T-helper 2 cell treated with Interferon-gamma antibody and Interleukin-4, amounts not matched to agents 5 μg/mL and 100 μg/mL, for 36 hours (primary cell): ENCODE results near the gene MTA2.
"Not testable (repeated sequence)": the region's sequence is repeated elsewhere in the genome, so short reads cannot be mapped to it uniquely, and the experiment has no call there.

Experiments used
- DNase-seq: peaks from one replicate; pipeline ENCODE4 v3.0.0; 2021; ENCODE audit warnings: low spot score
- H3K27ac Mint-ChIP-seq: one replicate; pipeline ENCODE4 v1.8.0; 2021; ENCODE audit warnings: mild to moderate bottlenecking, mixed read lengths
- H3K27me3 Mint-ChIP-seq: one replicate; pipeline ENCODE4 v1.8.0; 2021; ENCODE audit warnings: low read depth, mixed read lengths
- H3K36me3 Mint-ChIP-seq: one replicate; pipeline ENCODE4 v1.8.0; 2021; ENCODE audit warnings: low read depth, mixed read lengths
- H3K4me1 Mint-ChIP-seq: one replicate; pipeline ENCODE4 v1.8.0; 2021; ENCODE audit warnings: low read depth, mixed read lengths
- H3K4me3 Mint-ChIP-seq: one replicate; pipeline ENCODE4 v1.8.0; 2022; ENCODE audit warnings: mild to moderate bottlenecking, moderate library complexity, mixed read lengths
- H3K9me3 Mint-ChIP-seq: one replicate; pipeline ENCODE4 v1.8.0; 2021; ENCODE audit warnings: mixed read lengths

MTA2 gene

DNA sequence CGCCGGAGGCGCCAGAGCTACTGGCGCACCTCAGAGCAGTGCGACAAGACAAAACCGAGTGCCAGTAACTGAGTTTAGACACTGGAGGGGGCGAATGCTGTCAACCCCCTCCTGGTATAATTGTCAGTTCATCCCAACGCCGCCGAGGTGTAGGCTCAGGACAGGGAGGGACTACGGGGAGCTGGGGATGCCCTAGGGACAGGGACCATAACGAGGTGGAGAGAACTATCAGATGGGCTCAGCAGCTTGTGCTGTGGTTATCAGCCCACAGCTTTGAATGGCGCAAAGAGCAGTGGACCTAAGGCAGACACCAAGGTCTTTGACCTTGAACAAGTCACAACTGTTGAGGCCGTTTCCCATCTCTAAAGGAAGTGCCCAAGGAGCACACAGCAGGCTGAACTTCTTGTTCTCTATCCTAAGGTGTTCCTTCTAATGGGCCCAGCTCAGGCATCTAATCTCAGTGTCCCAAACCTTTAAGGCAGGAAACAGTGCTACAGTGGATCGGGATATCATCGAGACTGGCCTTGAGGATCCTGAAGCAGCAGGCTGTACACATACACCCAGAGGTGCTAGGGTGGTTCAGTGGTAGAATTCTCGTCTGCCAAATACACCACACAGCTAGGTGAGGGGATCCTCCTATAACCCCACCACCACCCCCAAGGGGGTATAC, 9.4 kb downstream of the MTA2 start:
- peak overlapping the region; percentile 100 for H3K4me3 Mint-ChIP-seq
- H3K27ac Mint-ChIP-seq, result peak overlapping the region; percentile 96
- DNase-seq, result no peak
- H3K4me1 Mint-ChIP-seq, result peaks cover 33% of the 10 kb centered on the region
- H3K36me3 Mint-ChIP-seq, result peaks cover 54% of the 10 kb centered on the region
- no peaks in the 10 kb centered on the region for H3K27me3 Mint-ChIP-seq
- no peaks in the 10 kb centered on the region for H3K9me3 Mint-ChIP-seq

DNA sequence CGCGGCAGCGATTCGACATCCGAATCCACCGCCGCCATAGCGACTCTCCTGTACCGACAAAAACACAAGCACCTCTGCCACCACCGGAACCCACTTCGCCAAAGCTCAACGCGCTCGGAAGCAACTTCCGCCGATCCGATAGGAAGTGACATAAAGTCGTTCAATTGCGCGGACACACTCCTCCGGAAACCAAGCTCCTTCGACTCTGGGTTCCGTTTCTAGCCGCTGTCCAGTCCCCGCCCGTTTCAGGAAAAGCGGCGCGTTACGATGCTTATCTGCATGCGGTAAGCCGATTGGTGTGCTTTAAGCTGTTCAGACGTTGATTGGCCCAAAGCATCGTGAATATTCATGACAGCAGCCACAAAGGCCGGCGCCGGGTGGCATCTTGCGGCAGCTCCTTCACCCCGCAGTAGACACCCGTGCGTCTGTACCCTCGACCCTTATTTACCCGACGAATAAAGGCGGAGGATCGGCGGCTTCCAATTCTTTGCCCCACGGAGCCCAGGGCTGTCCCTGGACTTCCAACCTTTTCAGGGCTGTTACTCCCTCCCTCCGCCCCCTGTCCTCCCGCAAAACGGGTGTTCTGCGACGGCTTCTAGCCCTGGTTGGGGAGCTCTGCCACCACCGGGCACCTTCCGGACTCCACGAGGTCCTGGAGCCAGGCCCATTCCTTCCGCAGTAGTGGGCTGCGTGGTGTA, 10.1 kb downstream of the MTA2 start, which contains the start of gene TUT1:
TSS of gene TUT1 (minus strand) at position 76 of the 698 bp plus-strand sequence. CDS start at position 38, 38 bp downstream.
- H3K4me1 Mint-ChIP-seq, result peaks cover 31% of the 10 kb centered on the region
- H3K9me3 Mint-ChIP-seq, result no peaks in the 10 kb centered on the region
- DNase-seq, result peak; percentile 97
- peaks cover 50% of the 10 kb centered on the region for H3K36me3 Mint-ChIP-seq
- H3K4me3 Mint-ChIP-seq, result peak within 1 kb of the TSS; percentile 100
- no peaks in the 10 kb centered on the region for H3K27me3 Mint-ChIP-seq
- H3K27ac Mint-ChIP-seq, result peak within 1 kb of the TSS; percentile 96

DNA sequence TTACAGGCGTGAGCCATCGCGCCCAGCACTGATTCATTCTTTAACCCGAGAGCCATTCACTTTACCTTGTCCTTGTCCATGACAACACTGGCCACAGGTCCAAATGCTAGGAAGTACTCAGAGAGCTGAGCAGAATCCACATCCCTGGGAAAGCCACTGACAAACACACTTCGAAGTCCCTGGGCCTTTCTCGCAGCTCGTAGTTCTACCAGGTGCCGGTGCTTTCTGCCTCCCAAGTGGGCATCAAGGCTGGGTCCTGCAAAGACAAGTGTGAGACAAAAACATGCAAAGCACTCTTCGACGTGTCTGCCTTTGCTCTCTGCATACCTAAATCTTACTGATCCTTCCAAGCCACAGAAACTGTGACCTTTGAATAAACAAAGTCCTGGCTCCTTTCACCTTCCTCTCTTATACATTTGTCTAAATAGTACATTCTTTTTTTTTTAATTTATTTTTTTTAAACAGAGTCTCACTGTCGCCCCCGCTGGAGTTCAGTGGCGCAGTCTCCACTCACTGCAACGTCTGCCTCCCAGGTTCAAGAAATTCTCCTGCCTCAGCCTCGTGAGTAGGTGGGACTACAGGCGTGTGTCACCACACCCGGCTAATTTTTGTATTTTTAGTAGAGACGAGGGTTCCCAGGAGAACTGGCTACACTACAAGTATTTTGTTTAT, 12.6 kb downstream of the MTA2 start:
- Mint-ChIP-seq H3K4me3 (peak overlapping the region; percentile 43), H3K4me1 (peaks cover 27% of the 10 kb centered on the region), H3K27me3 (no peaks in the 10 kb centered on the region), H3K9me3 (no peaks in the 10 kb centered on the region), H3K36me3 (peaks cover 34% of the 10 kb centered on the region), H3K27ac (no peak overlapping the region)
- no peak for DNase-seq

- not testable (repeated sequence) for H3K4me3 Mint-ChIP-seq, H3K27ac Mint-ChIP-seq, H3K4me1 Mint-ChIP-seq, DNase-seq, H3K9me3 Mint-ChIP-seq, H3K27me3 Mint-ChIP-seq
- peaks cover 26% of the 10 kb centered on the region for H3K36me3 Mint-ChIP-seq
Measured at GRCh38 chr11:62585356-62585755, 16.3 kb downstream of the MTA2 start.

GRCh38 chr11:62581735-62582134, 19.9 kb downstream of the MTA2 start:
- not testable (repeated sequence) for H3K9me3 Mint-ChIP-seq, H3K4me3 Mint-ChIP-seq, DNase-seq, H3K4me1 Mint-ChIP-seq, H3K27me3 Mint-ChIP-seq
- Mint-ChIP-seq H3K36me3 (peaks cover 32% of the 10 kb centered on the region), H3K27ac (peak overlapping the region; percentile 8)

DNA sequence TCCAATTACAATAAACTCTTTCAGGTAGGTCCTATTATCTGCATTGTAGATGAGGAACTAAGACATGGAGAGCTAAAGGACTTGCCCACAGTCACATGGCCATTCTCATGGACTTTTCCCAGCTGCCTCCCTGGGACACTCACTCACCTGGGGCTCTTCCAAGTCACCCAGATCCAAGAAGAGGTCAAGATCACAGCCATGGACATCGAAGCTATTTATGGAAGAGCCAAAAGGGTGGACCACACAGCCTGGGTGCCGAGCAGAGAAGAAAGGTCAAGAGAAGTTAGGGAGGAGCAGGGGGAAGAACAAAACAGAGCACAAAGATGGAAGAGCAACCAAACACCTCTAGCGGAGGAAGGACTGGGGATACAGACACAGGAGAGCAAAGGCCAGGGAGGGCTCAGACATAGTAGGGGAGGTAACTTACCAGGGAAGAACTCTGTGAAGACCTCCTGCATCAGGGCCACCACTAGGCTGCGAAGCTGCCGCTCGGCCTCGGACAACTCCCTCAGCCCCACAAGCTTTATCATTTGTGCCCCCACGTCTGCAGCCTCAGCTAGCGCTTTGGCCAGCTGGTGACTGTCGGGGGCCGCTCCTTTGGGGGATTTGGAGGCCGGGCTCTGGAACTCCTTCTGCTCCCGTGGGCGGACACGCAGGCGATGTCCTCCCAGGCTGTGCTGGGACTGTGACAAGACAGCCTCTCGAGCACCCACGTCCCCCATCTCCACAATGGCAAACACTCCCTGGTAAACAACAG, 20.5 kb downstream of the MTA2 start:
- Mint-ChIP-seq H3K36me3 (peaks cover 34% of the 10 kb centered on the region), H3K27ac (peak overlapping the region; percentile 8), H3K27me3 (no peaks in the 10 kb centered on the region), H3K4me1 (peaks cover 1% of the 10 kb centered on the region), H3K9me3 (no peaks in the 10 kb centered on the region), H3K4me3 (no peak overlapping the region)
- DNase-seq, result no peak

DNA sequence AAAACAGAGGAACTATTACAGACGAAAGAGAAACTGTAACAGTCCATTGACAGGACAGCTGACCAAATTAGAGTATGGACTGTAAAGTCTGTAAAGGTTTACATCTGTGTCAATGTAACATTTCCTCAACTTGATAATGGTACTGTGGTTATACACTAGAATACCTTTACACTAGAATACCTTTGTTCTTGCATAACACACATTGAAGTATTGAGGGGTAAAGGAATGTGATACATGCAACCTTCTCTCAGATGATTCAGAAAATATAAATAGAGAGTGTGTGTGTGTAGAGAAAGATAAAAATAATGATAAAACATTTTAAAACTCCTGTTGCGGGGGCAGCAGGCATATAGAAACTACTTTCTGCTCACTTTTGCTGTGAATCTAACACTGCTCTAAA, 22.4 kb downstream of the MTA2 start:
- no peaks in the 10 kb centered on the region for H3K27me3 Mint-ChIP-seq
- H3K4me1 Mint-ChIP-seq, result peaks cover 12% of the 10 kb centered on the region
- H3K4me3 Mint-ChIP-seq, result no peak overlapping the region
- H3K27ac Mint-ChIP-seq, result no peak overlapping the region
- H3K9me3 Mint-ChIP-seq, result no peaks in the 10 kb centered on the region
- peaks cover 35% of the 10 kb centered on the region for H3K36me3 Mint-ChIP-seq
- DNase-seq, result no peak

DNA sequence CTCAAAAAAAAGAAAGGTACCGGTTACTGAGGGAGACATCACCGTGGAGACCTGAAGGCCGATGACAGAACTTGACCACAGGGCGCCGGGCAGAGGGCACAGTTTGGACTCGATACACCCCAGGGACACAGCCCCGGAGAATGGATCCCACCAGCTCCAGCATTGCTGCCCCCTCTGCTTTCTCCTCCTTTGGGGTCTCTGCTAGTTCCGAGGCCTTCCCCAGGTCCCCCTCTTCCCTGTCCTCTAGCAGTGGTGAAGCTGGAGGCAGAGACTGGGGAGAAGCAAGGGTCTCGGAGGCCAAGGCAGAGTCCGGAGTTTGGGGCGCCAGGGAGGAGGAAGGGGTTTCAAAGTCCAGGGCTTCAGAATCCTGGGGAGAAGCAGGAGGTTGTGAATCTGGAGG, 23.1 kb downstream of the MTA2 start:
- Mint-ChIP-seq H3K4me1 (peaks cover 12% of the 10 kb centered on the region), H3K4me3 (no peak overlapping the region), H3K27ac (no peak overlapping the region), H3K36me3 (peaks cover 30% of the 10 kb centered on the region), H3K27me3 (no peaks in the 10 kb centered on the region), H3K9me3 (no peaks in the 10 kb centered on the region)
- no peak for DNase-seq

DNA sequence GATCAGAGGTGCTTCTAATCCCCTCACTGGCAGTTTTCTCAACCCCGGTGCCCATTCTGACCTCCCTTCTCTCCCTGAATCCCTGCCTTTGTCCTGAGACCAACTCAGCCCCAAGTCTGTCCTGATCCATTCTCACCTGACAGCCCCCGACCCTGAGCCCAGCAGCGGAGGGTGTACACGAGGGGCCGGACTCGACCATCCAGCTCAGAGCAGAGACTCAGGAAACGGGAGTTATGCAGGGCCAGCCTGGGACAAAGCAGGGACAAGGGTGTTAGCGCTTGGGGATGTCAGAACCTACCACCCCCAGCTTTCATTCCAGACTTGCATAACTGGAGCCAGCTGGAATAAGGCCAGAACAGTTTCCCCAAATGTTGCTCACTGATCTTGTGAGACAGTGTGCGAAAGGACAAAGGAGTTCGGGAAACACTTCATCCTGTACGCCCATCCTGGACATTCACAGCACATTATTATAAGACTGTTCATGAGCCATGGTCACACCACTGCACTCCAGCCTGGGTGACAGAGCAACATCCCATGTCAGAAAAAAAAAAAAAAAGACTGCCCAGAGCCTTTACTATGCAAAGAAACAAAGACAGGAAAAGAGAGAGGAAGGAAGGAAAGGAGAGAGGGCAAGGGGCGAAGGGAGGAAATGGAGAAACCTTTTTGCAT, 24.5 kb downstream of the MTA2 start:
- peak overlapping the region; percentile 42 for H3K27ac Mint-ChIP-seq
- H3K4me1 Mint-ChIP-seq, result peaks cover 21% of the 10 kb centered on the region
- H3K27me3 Mint-ChIP-seq, result no peaks in the 10 kb centered on the region
- DNase-seq, result no peak
- no peaks in the 10 kb centered on the region for H3K9me3 Mint-ChIP-seq
- H3K36me3 Mint-ChIP-seq, result peaks cover 41% of the 10 kb centered on the region
- no peak overlapping the region for H3K4me3 Mint-ChIP-seq

DNA sequence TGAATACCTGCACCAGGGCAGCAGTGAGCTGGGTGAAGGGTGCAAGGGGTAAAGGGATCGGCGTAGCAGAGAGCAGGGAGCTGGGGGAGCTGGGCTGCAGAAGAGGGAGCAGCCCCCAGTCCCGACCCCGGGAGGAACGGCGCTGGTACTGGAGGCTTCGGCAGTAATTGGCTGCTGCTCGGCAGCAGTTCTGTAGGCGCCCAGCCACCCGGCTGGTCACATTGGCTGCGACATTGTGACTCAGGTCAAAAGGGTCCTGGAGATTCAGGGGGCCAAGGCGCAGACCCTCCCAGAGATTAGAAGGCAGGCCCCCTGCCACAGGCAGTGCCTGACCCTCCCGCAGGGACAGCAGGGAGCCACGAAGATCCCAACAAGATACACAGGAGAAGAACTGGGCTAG, 25.8 kb downstream of the MTA2 start:
- H3K9me3 Mint-ChIP-seq, result no peaks in the 10 kb centered on the region
- peak overlapping the region; percentile 76 for H3K4me3 Mint-ChIP-seq
- no peak for DNase-seq

GRCh38 chr11:62575156-62575555, 26.5 kb downstream of the MTA2 start:
- peaks cover 51% of the 10 kb centered on the region for H3K36me3 Mint-ChIP-seq
- no peaks in the 10 kb centered on the region for H3K27me3 Mint-ChIP-seq
- no peak for DNase-seq

More for the DNA sequence above, 25.8 kb downstream of the MTA2 start:
- peak overlapping the region; percentile 81 for H3K27ac Mint-ChIP-seq
- H3K4me1 Mint-ChIP-seq, result peaks cover 34% of the 10 kb centered on the region
- peaks cover 48% of the 10 kb centered on the region for H3K36me3 Mint-ChIP-seq
- H3K27me3 Mint-ChIP-seq, result no peaks in the 10 kb centered on the region

GRCh38 chr11:62574363-62575071, 27.1 kb downstream of the MTA2 start:
- Mint-ChIP-seq H3K4me1 (peaks cover 37% of the 10 kb centered on the region), H3K27me3 (no peaks in the 10 kb centered on the region), H3K9me3 (no peaks in the 10 kb centered on the region), H3K36me3 (peaks cover 57% of the 10 kb centered on the region), H3K4me3 (peak overlapping the region; percentile 97), H3K27ac (peak overlapping the region; percentile 91)
- no peak for DNase-seq

More at GRCh38 chr11:62575156-62575555, 26.5 kb downstream of the MTA2 start:
- peak overlapping the region; percentile 91 for H3K27ac Mint-ChIP-seq
- H3K4me3 Mint-ChIP-seq, result peak overlapping the region; percentile 97
- H3K9me3 Mint-ChIP-seq, result no peaks in the 10 kb centered on the region
- peaks cover 37% of the 10 kb centered on the region for H3K4me1 Mint-ChIP-seq
